ENCODE results near the gene USH1C.

GRCh38 chr11:17515443-17516176, 28.6 kb downstream of the USH1C start:
- TF ChIP-seq POLR2A (IDR thresholded peaks at IDR 0.05) = no peak
- TF ChIP-seq, protein P1, sequence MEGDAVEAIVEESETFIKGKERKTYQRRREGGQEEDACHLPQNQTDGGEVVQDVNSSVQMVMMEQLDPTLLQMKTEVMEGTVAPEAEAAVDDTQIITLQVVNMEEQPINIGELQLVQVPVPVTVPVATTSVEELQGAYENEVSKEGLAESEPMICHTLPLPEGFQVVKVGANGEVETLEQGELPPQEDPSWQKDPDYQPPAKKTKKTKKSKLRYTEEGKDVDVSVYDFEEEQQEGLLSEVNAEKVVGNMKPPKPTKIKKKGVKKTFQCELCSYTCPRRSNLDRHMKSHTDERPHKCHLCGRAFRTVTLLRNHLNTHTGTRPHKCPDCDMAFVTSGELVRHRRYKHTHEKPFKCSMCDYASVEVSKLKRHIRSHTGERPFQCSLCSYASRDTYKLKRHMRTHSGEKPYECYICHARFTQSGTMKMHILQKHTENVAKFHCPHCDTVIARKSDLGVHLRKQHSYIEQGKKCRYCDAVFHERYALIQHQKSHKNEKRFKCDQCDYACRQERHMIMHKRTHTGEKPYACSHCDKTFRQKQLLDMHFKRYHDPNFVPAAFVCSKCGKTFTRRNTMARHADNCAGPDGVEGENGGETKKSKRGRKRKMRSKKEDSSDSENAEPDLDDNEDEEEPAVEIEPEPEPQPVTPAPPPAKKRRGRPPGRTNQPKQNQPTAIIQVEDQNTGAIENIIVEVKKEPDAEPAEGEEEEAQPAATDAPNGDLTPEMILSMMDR (IDR thresholded peaks at IDR 0.05) = no peak
